ENCODE data around the gene DMRTA2.

Gene DMRTA2

GRCh38 chr1:50427086-50427817 lies 4.0 kb upstream of the DMRTA2 start:
- no peaks in the 10 kb centered on the region for H3K9me3 ChIP-seq (ENCODE audit: insufficient read depth, low read length)
- H3K4me1 ChIP-seq (ENCODE audit: insufficient read depth, insufficient read length): peaks cover 16% of the 10 kb centered on the region
- TF ChIP-seq ZNF274 (IDR thresholded peaks at IDR 0.05; ENCODE audit: low read depth, low read length) (no peak), SUZ12 (IDR thresholded peaks at IDR 0.05; ENCODE audit: extremely low read depth, insufficient read depth, insufficient read length) (no peak), YY1 (IDR thresholded peaks at IDR 0.05; ENCODE audit: insufficient read depth, insufficient read length) (no peak)
- no peak for DNase-seq (ENCODE audit: low read depth, low spot score)
- peak overlapping the region; percentile 16 for H3K4me3 ChIP-seq (ENCODE audit: insufficient read length, low read depth)
- no peaks in the 10 kb centered on the region for H3K36me3 ChIP-seq (ENCODE audit: insufficient read depth, insufficient read length, low read length)
- H3K9ac ChIP-seq (ENCODE audit: insufficient read length, low read depth): no peak overlapping the region
- peaks cover 100% of the 10 kb centered on the region for H3K27me3 ChIP-seq (ENCODE audit: insufficient read depth, insufficient read length)

GRCh38 chr1:50426702-50427085 lies 3.5 kb upstream of the DMRTA2 start:
- peaks cover 16% of the 10 kb centered on the region for H3K4me1 ChIP-seq (ENCODE audit: insufficient read depth, insufficient read length)
- no peaks in the 10 kb centered on the region for H3K36me3 ChIP-seq (ENCODE audit: insufficient read depth, insufficient read length, low read length)
- H3K27me3 ChIP-seq (ENCODE audit: insufficient read depth, insufficient read length): peaks cover 100% of the 10 kb centered on the region
- H3K9me3 ChIP-seq (ENCODE audit: insufficient read depth, low read length): no peaks in the 10 kb centered on the region
- TF ChIP-seq YY1 (IDR thresholded peaks at IDR 0.05; ENCODE audit: insufficient read depth, insufficient read length) (no peak), ZNF274 (IDR thresholded peaks at IDR 0.05; ENCODE audit: low read depth, low read length) (no peak), SUZ12 (IDR thresholded peaks at IDR 0.05; ENCODE audit: extremely low read depth, insufficient read depth, insufficient read length) (no peak)
- DNase-seq (ENCODE audit: low read depth, low spot score): no peak
- no peak overlapping the region for H3K9ac ChIP-seq (ENCODE audit: insufficient read length, low read depth)
- H3K4me3 ChIP-seq (ENCODE audit: insufficient read length, low read depth): peak overlapping the region; percentile 16

GRCh38 chr1:50426108-50426700 lies 3.0 kb upstream of the DMRTA2 start:
- Histone ChIP-seq H3K9ac (ENCODE audit: insufficient read length, low read depth) (no peak overlapping the region), H3K36me3 (ENCODE audit: insufficient read depth, insufficient read length, low read length) (no peaks in the 10 kb centered on the region), H3K27me3 (ENCODE audit: insufficient read depth, insufficient read length) (peaks cover 100% of the 10 kb centered on the region), H3K9me3 (ENCODE audit: insufficient read depth, low read length) (no peaks in the 10 kb centered on the region), H3K4me3 (ENCODE audit: insufficient read length, low read depth) (no peak overlapping the region), H3K4me1 (ENCODE audit: insufficient read depth, insufficient read length) (peaks cover 16% of the 10 kb centered on the region)
- peak; percentile 73 for TF ChIP-seq SUZ12 (IDR thresholded peaks at IDR 0.05; ENCODE audit: extremely low read depth, insufficient read depth, insufficient read length)
- TF ChIP-seq YY1 (IDR thresholded peaks at IDR 0.05; ENCODE audit: insufficient read depth, insufficient read length): no peak
- TF ChIP-seq ZNF274 (IDR thresholded peaks at IDR 0.05; ENCODE audit: low read depth, low read length): no peak
- DNase-seq (ENCODE audit: low read depth, low spot score): no peak

GRCh38 chr1:50425376-50426107 lies 2.3 kb upstream of the DMRTA2 start:
- Histone ChIP-seq H3K4me1 (ENCODE audit: insufficient read depth, insufficient read length) (peaks cover 19% of the 10 kb centered on the region), H3K4me3 (ENCODE audit: insufficient read length, low read depth) (no peak overlapping the region), H3K9me3 (ENCODE audit: insufficient read depth, low read length) (no peaks in the 10 kb centered on the region), H3K36me3 (ENCODE audit: insufficient read depth, insufficient read length, low read length) (no peaks in the 10 kb centered on the region), H3K27me3 (ENCODE audit: insufficient read depth, insufficient read length) (peaks cover 100% of the 10 kb centered on the region), H3K9ac (ENCODE audit: insufficient read length, low read depth) (no peak overlapping the region)
- DNase-seq (ENCODE audit: low read depth, low spot score): no peak
- TF ChIP-seq ZNF274 (IDR thresholded peaks at IDR 0.05; ENCODE audit: low read depth, low read length) (no peak), SUZ12 (IDR thresholded peaks at IDR 0.05; ENCODE audit: extremely low read depth, insufficient read depth, insufficient read length) (peak; percentile 97)

GRCh38 chr1:50424884-50425375 lies 1.7 kb upstream of the DMRTA2 start:
- Histone ChIP-seq H3K36me3 (ENCODE audit: insufficient read depth, insufficient read length, low read length) (no peaks in the 10 kb centered on the region), H3K4me3 (ENCODE audit: insufficient read length, low read depth) (no peak overlapping the region), H3K4me1 (ENCODE audit: insufficient read depth, insufficient read length) (peaks cover 19% of the 10 kb centered on the region), H3K27me3 (ENCODE audit: insufficient read depth, insufficient read length) (peaks cover 100% of the 10 kb centered on the region), H3K9me3 (ENCODE audit: insufficient read depth, low read length) (no peaks in the 10 kb centered on the region), H3K9ac (ENCODE audit: insufficient read length, low read depth) (no peak overlapping the region)
- TF ChIP-seq YY1 (IDR thresholded peaks at IDR 0.05; ENCODE audit: insufficient read depth, insufficient read length): no peak
- TF ChIP-seq ZNF274 (IDR thresholded peaks at IDR 0.05; ENCODE audit: low read depth, low read length): no peak
- TF ChIP-seq SUZ12 (IDR thresholded peaks at IDR 0.05; ENCODE audit: extremely low read depth, insufficient read depth, insufficient read length): no peak
- no peak for DNase-seq (ENCODE audit: low read depth, low spot score)

GRCh38 chr1:50424045-50424883 lies 1.0 kb upstream of the DMRTA2 start:
- Histone ChIP-seq H3K27me3 (ENCODE audit: insufficient read depth, insufficient read length) (peaks cover 100% of the 10 kb centered on the region), H3K4me3 (ENCODE audit: insufficient read length, low read depth) (no peak overlapping the region), H3K9me3 (ENCODE audit: insufficient read depth, low read length) (no peaks in the 10 kb centered on the region), H3K36me3 (ENCODE audit: insufficient read depth, insufficient read length, low read length) (no peaks in the 10 kb centered on the region), H3K4me1 (ENCODE audit: insufficient read depth, insufficient read length) (peaks cover 23% of the 10 kb centered on the region), H3K9ac (ENCODE audit: insufficient read length, low read depth) (no peak overlapping the region)
- TF ChIP-seq ZNF274 (IDR thresholded peaks at IDR 0.05; ENCODE audit: low read depth, low read length) (no peak), YY1 (IDR thresholded peaks at IDR 0.05; ENCODE audit: insufficient read depth, insufficient read length) (no peak), SUZ12 (IDR thresholded peaks at IDR 0.05; ENCODE audit: extremely low read depth, insufficient read depth, insufficient read length) (peak; percentile 78)
- no peak for DNase-seq (ENCODE audit: low read depth, low spot score)
